HepG2 (cell line): ENCODE data around the gene REM2. TPM values are rescaled to one million over a fixed set of nuclear protein-coding genes. Genes with fewer than 3 reads are reported as not detected.
A peak's percentile ranks its signal among the peaks of the same experiment; 100 is the strongest.

Source experiments
- AHR ChIP-seq: IDR thresholded peaks from 2 replicates; pipeline ENCODE4 v1.6.1; 2018; ENCODE audit warnings: missing genetic modification reagents, missing compliant biosample characterization
- FOXA3 ChIP-seq: IDR thresholded peaks from 2 replicates; pipeline ENCODE4 v1.6.1; 2016; ENCODE audit warnings: missing genetic modification reagents, missing compliant biosample characterization
- HMGXB4 ChIP-seq, 2 experiments: sonication (generic) in 1 of 2; formaldehyde crosslinking in 1 of 2; IDR thresholded peaks; 2 replicates each; pipeline versions ENCODE4 v1.4.0 to v1.6.1; 2018 to 2020; ENCODE audit warnings: missing genetic modification reagents in 2 of 2, borderline replicate concordance in 1 of 2, low read depth in 1 of 2, mild to moderate bottlenecking in 1 of 2, missing biosample characterization in 1 of 2
- HNF4A ChIP-seq: sonication (generic); formaldehyde crosslinking; IDR thresholded peaks from 2 replicates; pipeline ENCODE4 v1.4.0; 2020; ENCODE audit warnings: missing genetic modification reagents
- KAT8 ChIP-seq: IDR thresholded peaks from 2 replicates; pipeline ENCODE4 v1.6.1; 2016; ENCODE audit warnings: missing genetic modification reagents, missing compliant biosample characterization
- RXRB ChIP-seq: IDR thresholded peaks from 2 replicates; pipeline ENCODE4 v1.6.1; 2016; ENCODE audit warnings: borderline replicate concordance, missing genetic modification reagents, missing compliant biosample characterization
- SOX13 ChIP-seq, 3 experiments: fragments of 450-650 bp in 1 of 3; sonication (generic) in 1 of 3; formaldehyde crosslinking in 1 of 3; IDR thresholded peaks in 2 of 3; conservative IDR thresholded peaks in 1 of 3; 2 replicates each; pipeline versions ENCODE4 v1.5.0 to v1.6.1; 2016 to 2020; ENCODE audit warnings: antibody characterized with exemption in 1 of 3, mild to moderate bottlenecking in 1 of 3, missing compliant biosample characterization in 1 of 3, missing genetic modification reagents in 1 of 3, moderate library complexity in 1 of 3
- TBX2 ChIP-seq: sonication (generic); formaldehyde crosslinking; IDR thresholded peaks from 2 replicates; pipeline ENCODE4 v1.5.0; 2020; ENCODE audit warnings: missing genetic modification reagents, mild to moderate bottlenecking, borderline replicate concordance
- ZBTB21 ChIP-seq: sonication (generic); formaldehyde crosslinking; IDR thresholded peaks from 2 replicates; pipeline ENCODE4 v1.4.0; 2020; ENCODE audit warnings: missing genetic modification reagents
- ZNF17 ChIP-seq: sonication (generic); formaldehyde crosslinking; IDR thresholded peaks from 2 replicates; pipeline ENCODE4 v1.5.0; 2020; ENCODE audit warnings: mild to moderate bottlenecking, missing genetic modification reagents
- ZNF337 ChIP-seq: sonication (generic); formaldehyde crosslinking; IDR thresholded peaks from 2 replicates; pipeline ENCODE4 v1.5.1; 2020; ENCODE audit warnings: missing genetic modification reagents, low read depth, mild to moderate bottlenecking, borderline replicate concordance
- ZNF496 ChIP-seq: sonication (generic); formaldehyde crosslinking; IDR thresholded peaks from 2 replicates; pipeline ENCODE4 v1.8.1; 2023; ENCODE audit warnings: mild to moderate bottlenecking, moderate library complexity, missing genetic modification reagents; ENCODE audit not compliant: insufficient replicate concordance
- ZNF709 ChIP-seq: sonication (generic); formaldehyde crosslinking; IDR thresholded peaks from 2 replicates; pipeline ENCODE4 v1.5.0; 2020; ENCODE audit warnings: mild to moderate bottlenecking, missing genetic modification reagents
- polyA plus RNA-seq, 8 experiments: library from polyadenylated mRNA; depleted of rRNA in 3 of 8; stranded (reverse) in 7 of 8; unstranded in 1 of 8; fragments of >200 nt; fragmentation: Illumina TruSeq in 4 of 8; extraction: Trizol in 4 of 8; gene quantifications; 2 replicates each; pipeline versions ENCODE4 v1.2.1 to v1.2.3, GENCODE V29; 2011 to 2016; ENCODE audit warnings: low read depth in 4 of 8, missing spikeins in 1 of 8, mixed read lengths in 1 of 8; ENCODE audit not compliant: insufficient read depth in 1 of 8
- total RNA-seq, 5 experiments: library from RNA; depleted of rRNA; stranded (reverse); fragments of >200 nt; fragmentation: Illumina TruSeq; extraction: Trizol; gene quantifications; 2 replicates each; pipeline ENCODE4 v1.2.3, GENCODE V29; 2016; ENCODE audit warnings: low read depth in 1 of 5
- TF ChIP-seq, protein P1 (sequence below): sonication (generic); formaldehyde crosslinking; IDR thresholded peaks from 2 replicates; pipeline ENCODE4 v1.4.0; 2020; ENCODE audit warnings: missing genetic modification reagents
- TF ChIP-seq, protein P2 (sequence below): sonication (generic); formaldehyde crosslinking; IDR thresholded peaks from 2 replicates; pipeline ENCODE4 v1.5.0; 2020; ENCODE audit warnings: missing genetic modification reagents, mild to moderate bottlenecking, borderline replicate concordance

Gene REM2
- total and polyA plus RNA-seq, 2 of the 13 experiments (the other 11 are each of a cell fraction or from before 2014, with no cell fraction given), result 0.20 TPM; not detected in 1

GRCh38 chr14:22915886-22916521 is 33.0 kb downstream of the REM2 start (continued):
- TF ChIP-seq, protein P1, sequence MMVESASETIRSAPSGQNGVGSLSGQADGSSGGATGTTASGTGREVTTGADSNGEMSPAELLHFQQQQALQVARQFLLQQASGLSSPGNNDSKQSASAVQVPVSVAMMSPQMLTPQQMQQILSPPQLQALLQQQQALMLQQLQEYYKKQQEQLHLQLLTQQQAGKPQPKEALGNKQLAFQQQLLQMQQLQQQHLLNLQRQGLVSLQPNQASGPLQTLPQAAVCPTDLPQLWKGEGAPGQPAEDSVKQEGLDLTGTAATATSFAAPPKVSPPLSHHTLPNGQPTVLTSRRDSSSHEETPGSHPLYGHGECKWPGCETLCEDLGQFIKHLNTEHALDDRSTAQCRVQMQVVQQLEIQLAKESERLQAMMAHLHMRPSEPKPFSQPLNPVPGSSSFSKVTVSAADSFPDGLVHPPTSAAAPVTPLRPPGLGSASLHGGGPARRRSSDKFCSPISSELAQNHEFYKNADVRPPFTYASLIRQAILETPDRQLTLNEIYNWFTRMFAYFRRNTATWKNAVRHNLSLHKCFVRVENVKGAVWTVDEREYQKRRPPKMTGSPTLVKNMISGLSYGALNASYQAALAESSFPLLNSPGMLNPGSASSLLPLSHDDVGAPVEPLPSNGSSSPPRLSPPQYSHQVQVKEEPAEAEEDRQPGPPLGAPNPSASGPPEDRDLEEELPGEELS (CRISPR knock-in tag), result no peak; the same call in 1 of the 2 replicates
- TF ChIP-seq RXRB (CRISPR knock-in tag) (no peak; the same call in 1 of the 2 replicates), TBX2 (CRISPR knock-in tag) (no peak), ZNF17 (CRISPR knock-in tag) (no peak), HMGXB4 (CRISPR knock-in tag; IDR thresholded peaks at IDR 0.05; ENCODE audit: borderline replicate concordance in 1 of 2, low read depth in 1 of 2) (no peak), ZNF337 (CRISPR knock-in tag) (no peak), KAT8 (CRISPR knock-in tag) (0 out of 2 replicates have a peak, but pooled peaks have one; percentile 14), ZNF709 (CRISPR knock-in tag) (no peak), ZBTB21 (CRISPR knock-in tag) (no peak), ZNF496 (CRISPR knock-in tag) (no peak), FOXA3 (CRISPR knock-in tag) (peak; percentile 47; the same call in 1 of the 2 replicates), HNF4A (CRISPR knock-in tag) (peak; percentile 45; the same call in 1 of the 2 replicates), AHR (CRISPR knock-in tag) (no peak), SOX13 (IDR thresholded peaks at IDR 0.05) (no peak; the same call in 1 of the 2 replicates), SOX13 (CRISPR knock-in tag; conservative IDR thresholded peaks at IDR 0.05 in 1 of 2, IDR thresholded peaks at IDR 0.05 in 1 of 2) (0 out of 4 replicates have a peak, but pooled peaks of 1 of the 2 experiments have one; percentile 39)
- TF ChIP-seq, protein P2, sequence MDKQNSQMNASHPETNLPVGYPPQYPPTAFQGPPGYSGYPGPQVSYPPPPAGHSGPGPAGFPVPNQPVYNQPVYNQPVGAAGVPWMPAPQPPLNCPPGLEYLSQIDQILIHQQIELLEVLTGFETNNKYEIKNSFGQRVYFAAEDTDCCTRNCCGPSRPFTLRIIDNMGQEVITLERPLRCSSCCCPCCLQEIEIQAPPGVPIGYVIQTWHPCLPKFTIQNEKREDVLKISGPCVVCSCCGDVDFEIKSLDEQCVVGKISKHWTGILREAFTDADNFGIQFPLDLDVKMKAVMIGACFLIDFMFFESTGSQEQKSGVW (CRISPR knock-in tag), result no peak
